Measurements from ENCODE around the gene NR1D1.

- TF ChIP-seq PCBP2 (optimal IDR thresholded peaks at IDR 0.05; ENCODE audit: low read depth, low read length, poor library complexity, severe bottlenecking) = no peak
- TF ChIP-seq HDAC2 (CRISPR knock-in tag; IDR thresholded peaks at IDR 0.05) = no peak
- TF ChIP-seq YY1 (IDR thresholded peaks at IDR 0.05; ENCODE audit: insufficient read depth, insufficient replicate concordance, low read depth, low read length) = no peak
- TF ChIP-seq SMARCC2 (IDR thresholded peaks at IDR 0.05) = no peak
- TF ChIP-seq PRPF4 (IDR thresholded peaks at IDR 0.05; ENCODE audit: low read depth, low read length, poor library complexity, severe bottlenecking) = no peak
- no peak for TF ChIP-seq ZNF224 (CRISPR knock-in tag; IDR thresholded peaks at IDR 0.05)
- TF ChIP-seq ZKSCAN8 (CRISPR knock-in tag; IDR thresholded peaks at IDR 0.05; ENCODE audit: borderline replicate concordance) = no peak
- TF ChIP-seq CTCF (CRISPR knock-in tag; IDR thresholded peaks at IDR 0.05) = no peak
- TF ChIP-seq ZBTB33 (CRISPR knock-in tag; IDR thresholded peaks at IDR 0.05) = no peak
- no peak for TF ChIP-seq NFYC (CRISPR knock-in tag; IDR thresholded peaks at IDR 0.05)
- TF ChIP-seq DRAP1 (CRISPR knock-in tag; IDR thresholded peaks at IDR 0.05) = no peak
These were observed 12.3 kb upstream of the NR1D1 start for GRCh38 chr17:40112718-40113109.
